K562 (cell line): ENCODE data around the gene ERAP2. TPM values are rescaled to one million over a fixed set of nuclear protein-coding genes. Genes with fewer than 3 reads are reported as not detected.
A peak's percentile ranks its signal among the peaks of the same experiment; 100 is the strongest.

Experiments used
- AFF1 ChIP-seq, 2 experiments: fragments of 450-650 bp; IDR thresholded peaks; 2 replicates each; pipeline ENCODE4 v1.6.1; 2018; ENCODE audit warnings: mild to moderate bottlenecking in 2 of 2, low read depth in 1 of 2; ENCODE audit not compliant: partially characterized antibody in 2 of 2
- ATF7 ChIP-seq: fragments of 450-650 bp; IDR thresholded peaks from 2 replicates; pipeline ENCODE4 v1.7.1; 2014; ENCODE audit warnings: mild to moderate bottlenecking, moderate library complexity
- FOSL1 ChIP-seq: fragments of 200-800 bp; sonication (Bioruptor generic); conservative IDR thresholded peaks from 2 replicates; pipeline ENCODE4 v1.6.1; 2016; ENCODE audit warnings: missing genetic modification characterization, missing compliant biosample characterization
- FUS ChIP-seq: fragments of 200-400 bp; formaldehyde crosslinking; optimal IDR thresholded peaks from 2 replicates; pipeline ENCODE3; 2017; ENCODE audit warnings: low read depth, low read length
- PYGO2 ChIP-seq: fragments of 450-650 bp; IDR thresholded peaks from 2 replicates; pipeline ENCODE4 v1.6.1; 2016; ENCODE audit warnings: mild to moderate bottlenecking, missing genetic modification characterization, moderate library complexity, missing compliant biosample characterization
- RFX1 ChIP-seq: fragments of 450-650 bp; IDR thresholded peaks from 2 replicates; pipeline ENCODE4 v1.6.1; 2016; ENCODE audit warnings: mild to moderate bottlenecking, moderate library complexity
- TARDBP ChIP-seq: fragments of 450-650 bp; IDR thresholded peaks from 2 replicates; pipeline ENCODE4 v1.6.1; 2016
- TFAP4 ChIP-seq: sonication (generic); formaldehyde crosslinking; IDR thresholded peaks from 2 replicates; pipeline ENCODE4 v1.8.0; 2022; ENCODE audit warnings: missing genetic modification reagents, mild to moderate bottlenecking, moderate library complexity, borderline replicate concordance
- polyA plus RNA-seq, 8 experiments: library from polyadenylated mRNA; depleted of rRNA in 4 of 8; stranded (reverse) in 5 of 8; unstranded in 3 of 8; fragments of >200 nt; fragmentation: Nextera tagmentation in 2 of 8; fragmentation: Illumina TruSeq in 1 of 8; extraction: Ambion mirVana in 2 of 8; extraction: Trizol in 1 of 8; gene quantifications; 2 replicates each; pipeline versions ENCODE4 v1.2.1 to v1.2.3, GENCODE V29; 2011 to 2014; ENCODE audit warnings: inconsistent platforms in 1 of 8, missing spikeins in 1 of 8
- total RNA-seq, 7 experiments: library from RNA; depleted of rRNA in 6 of 7; stranded (reverse); fragments of >200 nt in 6 of 7; fragmentation: Illumina TruSeq in 2 of 7; extraction: Trizol in 2 of 7; gene quantifications; 2 replicates each; pipeline versions ENCODE4 v1.2.1 to v1.2.3, GENCODE V29; 2011 to 2021; ENCODE audit warnings: low replicate concordance in 1 of 7

Gene ERAP2
- total and polyA plus RNA-seq, 9 of the 15 experiments (the other 6 are each of a cell fraction or from before 2014, with no cell fraction given): 0.93 to 4.0 (median 2.1) TPM

- TF ChIP-seq AFF1 (IDR thresholded peaks at IDR 0.05; ENCODE audit: low read depth in 1 of 2, partially characterized antibody in 2 of 2) (no peak), TARDBP (no peak), TFAP4 (CRISPR knock-in tag) (no peak), PYGO2 (tag) (no peak), ATF7 (0 out of 2 replicates have a peak, but pooled peaks have one; percentile 26), FUS (no peak), FOSL1 (peak; percentile 55), RFX1 (no peak)
Observed at GRCh38 chr5:96855031-96855872, 21.0 kb upstream of the ERAP2 start (continued).
